ENCODE results near the gene MKS1. TPM values are rescaled to one million over a fixed set of nuclear protein-coding genes. Genes with fewer than 3 reads are reported as not detected.

MKS1 gene
- total and polyA plus RNA-seq, 7 donors = 3.0 to 11.0 (median 6.8) TPM

- Histone ChIP-seq H3K27me3 (peaks cover 0 to 46% (median 14%) of the 10 kb centered on the region in 3 donors), H3K4me3 (no peak overlapping the region), H3K27ac (no peak overlapping the region), H3K36me3 (no peaks in the 10 kb centered on the region), H3K9me3 (no peaks in the 10 kb centered on the region), H3K4me1 (peaks cover 0 to 11% (median 10%) of the 10 kb centered on the region in 4 donors)
- DNase-seq = no peak
- TF ChIP-seq POLR2A (IDR thresholded peaks at IDR 0.05) = no peak
- no peak for TF ChIP-seq CTCF (IDR thresholded peaks at IDR 0.05)
- TF ChIP-seq POLR2AphosphoS5 (IDR thresholded peaks at IDR 0.05) = no peak
- intact Hi-C loops (cut with DNase I) = no loop called here
- WGBS, 2 donors = 76% methylated on average over 3 of the region's 3 CpGs
These were observed 57.5 kb downstream of the MKS1 start for GRCh38 chr17:58161566-58161965.

- intact Hi-C loops (cut with DNase I) = no loop called here
- 68 to 88% methylated on average over 2 of the region's 2 CpGs for WGBS, 2 donors
- TF ChIP-seq CTCF (IDR thresholded peaks at IDR 0.05) (no peak), POLR2AphosphoS5 (IDR thresholded peaks at IDR 0.05) (no peak), POLR2A (IDR thresholded peaks at IDR 0.05) (no peak), EP300 (IDR thresholded peaks at IDR 0.05) (no peak)
- Histone ChIP-seq H3K4me3 (no peak overlapping the region), H3K9me3 (no peaks in the 10 kb centered on the region), H3K4me1 (peaks cover 0 to 13% (median 10%) of the 10 kb centered on the region in 4 donors), H3K27me3 (peaks cover 0 to 63% (median 30%) of the 10 kb centered on the region in 3 donors), H3K36me3 (no peaks in the 10 kb centered on the region), H3K27ac (no peak overlapping the region)
- no peak for DNase-seq
These were observed 60.9 kb downstream of the MKS1 start for GRCh38 chr17:58158181-58158580.

GRCh38 chr17:58156839-58157803, 61.9 kb downstream of the MKS1 start:
- H3K27me3 ChIP-seq = peaks cover 0 to 70% (median 30%) of the 10 kb centered on the region in 3 donors
- no peak for DNase-seq
- peaks cover 0 to 13% (median 10%) of the 10 kb centered on the region in 4 donors for H3K4me1 ChIP-seq
- intact Hi-C loops (cut with DNase I) = no loop called here
- WGBS, 2 donors = 3 to 11% methylated on average over 65 of the region's 65 CpGs
- no peak overlapping the region for H3K27ac ChIP-seq
- TF ChIP-seq EP300 (IDR thresholded peaks at IDR 0.05) (no peak), CTCF (IDR thresholded peaks at IDR 0.05) (no peak), POLR2AphosphoS5 (IDR thresholded peaks at IDR 0.05) (no peak)
- H3K4me3 ChIP-seq = peak overlapping the region in 3 of 4 donors; percentile 32 to 46 (median 43)
- no peaks in the 10 kb centered on the region for H3K36me3 ChIP-seq
- no peaks in the 10 kb centered on the region for H3K9me3 ChIP-seq

Other genes with a start within 250 kb of the MKS1 start
- 100 to 1,000 TPM in 3 of 4 donors, 10 to 100 TPM in 1; 99.8 to 120 (median 105) TPM for gene VEZF1, start 231.0 kb downstream of the MKS1 start, total RNA-seq
- 10 to 100 TPM; 17.8 to 24.8 (median 21.0) TPM for gene VEZF1, start 231.0 kb downstream of the MKS1 start, polyA plus RNA-seq
- 100 to 1,000 TPM; 138 to 214 (median 151) TPM for gene SRSF1, start 212.0 kb downstream of the MKS1 start, total RNA-seq
- gene SRSF1, start 212.0 kb downstream of the MKS1 start, polyA plus RNA-seq = 100 to 1,000 TPM in 1 of 3 donors, 10 to 100 TPM in 2; 90.6 to 125 (median 93.7) TPM
- 10 to 100 TPM; 19.4 to 28.9 (median 22.8) TPM for gene DYNLL2, start 135.8 kb downstream of the MKS1 start, total RNA-seq
- 10 to 100 TPM; 26.4 to 44.9 (median 32.1) TPM for gene DYNLL2, start 135.8 kb downstream of the MKS1 start, polyA plus RNA-seq
- gene OR4D1, start 70.9 kb downstream of the MKS1 start, total RNA-seq = not detected
- gene OR4D1, start 70.9 kb downstream of the MKS1 start, polyA plus RNA-seq = under 1 TPM in 1 of 3 donors, not detected in 2; 0.07 TPM
- gene OR4D2, start 52.3 kb downstream of the MKS1 start, total RNA-seq = not detected
- gene OR4D2, start 52.3 kb downstream of the MKS1 start, polyA plus RNA-seq = not detected
- gene EPX, start 26.5 kb downstream of the MKS1 start, total RNA-seq = not detected
- gene EPX, start 26.5 kb downstream of the MKS1 start, polyA plus RNA-seq = under 1 TPM in 1 of 3 donors, not detected in 2; 0.03 TPM
- not detected for gene LPO, start 19.3 kb upstream of the MKS1 start, total RNA-seq
- gene LPO, start 19.3 kb upstream of the MKS1 start, polyA plus RNA-seq = not detected
- under 1 TPM in 1 of 4 donors, not detected in 3; 0.36 TPM for gene MPO, start 61.7 kb upstream of the MKS1 start, total RNA-seq
- under 1 TPM in 1 of 3 donors, not detected in 2; 0.44 TPM for gene MPO, start 61.7 kb upstream of the MKS1 start, polyA plus RNA-seq
- gene TSPOAP1, start 109.5 kb upstream of the MKS1 start, total RNA-seq = 10 to 100 TPM; 12.5 to 28.4 (median 17.0) TPM
- 1 to 10 TPM in 2 of 3 donors, under 1 TPM in 1; 0.69 to 7.2 (median 3.6) TPM for gene TSPOAP1, start 109.5 kb upstream of the MKS1 start, polyA plus RNA-seq
- 10 to 100 TPM; 50.5 to 65.3 (median 57.4) TPM for gene SUPT4H1, start 132.9 kb upstream of the MKS1 start, total RNA-seq
- 100 to 1,000 TPM in 1 of 3 donors, 10 to 100 TPM in 2; 90.1 to 114 (median 99.3) TPM for gene SUPT4H1, start 132.9 kb upstream of the MKS1 start, polyA plus RNA-seq
- gene RNF43, start 198.3 kb upstream of the MKS1 start, total RNA-seq = under 1 TPM in 3 of 4 donors, not detected in 1; 0.14 to 0.33 (median 0.28) TPM
- gene RNF43, start 198.3 kb upstream of the MKS1 start, polyA plus RNA-seq = 10 to 100 TPM in 1 of 3 donors, 1 to 10 TPM in 2; 6.5 to 19.3 (median 7.2) TPM

Data from sigmoid colon (tissue), 7 donors.